OCI-LY1 (cell line): ENCODE data around the gene ELK3.

ENCODE experiments used
- H2AFZ ChIP-seq: fragments of 200-600 bp; sonication (generic), shearing (Covaris generic); 2 replicates; pipeline ENCODE4 v1.6.0; 2014; ENCODE audit warnings: antibody characterized with exemption, mild to moderate bottlenecking, low read length
- H3F3A ChIP-seq: fragments of 200-600 bp; sonication (generic), shearing (Covaris generic); 2 replicates; pipeline ENCODE4 v1.6.0; 2014; ENCODE audit warnings: mild to moderate bottlenecking, antibody characterized with exemption, low read length, moderate library complexity; ENCODE audit not compliant: insufficient read depth
- H3K27ac ChIP-seq: fragments of 200-600 bp; sonication (generic); 2 replicates; pipeline ENCODE4 v1.5.1; 2014; ENCODE audit warnings: low read length, mixed run types, mild to moderate bottlenecking, low read depth; ENCODE audit not compliant: poor library complexity, severe bottlenecking
- H3K27me3 ChIP-seq: fragments of 200-600 bp; sonication (generic); 2 replicates; pipeline ENCODE4 v1.6.0; 2014; ENCODE audit warnings: antibody characterized with exemption, mild to moderate bottlenecking, low read length, moderate library complexity; ENCODE audit not compliant: insufficient read depth
- H3K36me3 ChIP-seq: fragments of 200-600 bp; sonication (generic); 2 replicates; pipeline ENCODE4 v1.6.1; 2014; ENCODE audit warnings: mild to moderate bottlenecking, antibody characterized with exemption, low read length, moderate library complexity, mixed read lengths; ENCODE audit not compliant: insufficient read depth
- H3K4me1 ChIP-seq: fragments of 200-600 bp; sonication (generic); 2 replicates; pipeline ENCODE4 v1.5.1; 2014; ENCODE audit warnings: mild to moderate bottlenecking, low read length, moderate library complexity; ENCODE audit not compliant: insufficient read depth, severe bottlenecking
- H3K4me2 ChIP-seq: fragments of 200-600 bp; sonication (generic), shearing (Covaris generic); 2 replicates; pipeline ENCODE4 v1.6.1; 2014; ENCODE audit warnings: low read length
- H3K4me3 ChIP-seq: fragments of 200-600 bp; sonication (generic); 2 replicates; pipeline ENCODE4 v1.5.1; 2014; ENCODE audit warnings: low read length, low read depth, mild to moderate bottlenecking, mixed read lengths; ENCODE audit not compliant: poor library complexity, severe bottlenecking
- H3K79me2 ChIP-seq: fragments of 200-600 bp; shearing (Covaris generic); 2 replicates; pipeline ENCODE4 v1.6.1; 2016; ENCODE audit warnings: mixed run types, low read length, mixed read lengths; ENCODE audit not compliant: insufficient read depth
- H3K9ac ChIP-seq: fragments of 200-600 bp; sonication (generic), shearing (Covaris generic); 2 replicates; pipeline ENCODE4 v1.6.1; 2014; ENCODE audit warnings: mild to moderate bottlenecking, low read length, mixed read lengths
- H3K9me2 ChIP-seq: fragments of 200-600 bp; sonication (generic), shearing (Covaris generic); 2 replicates; pipeline ENCODE4 v1.6.1; 2014; ENCODE audit warnings: low read depth, mild to moderate bottlenecking, low read length, mixed read lengths
- H3K9me3 ChIP-seq: fragments of 200-600 bp; shearing (Covaris generic); 2 replicates; pipeline ENCODE4 v1.6.1; 2014; ENCODE audit warnings: low read length, mixed read lengths
- H4K20me1 ChIP-seq: fragments of 200-600 bp; sonication (generic), shearing (Covaris generic); 2 replicates; pipeline ENCODE4 v1.6.0; 2016; ENCODE audit warnings: mild to moderate bottlenecking, low read length; ENCODE audit not compliant: insufficient read depth
- CTCF ChIP-seq: fragments of 200-600 bp; sonication (generic), shearing (Covaris generic); IDR thresholded peaks from 2 replicates; pipeline ENCODE4 v1.5.1; 2017; ENCODE audit warnings: mild to moderate bottlenecking, antibody characterized with exemption, low read length, moderate library complexity, mixed read lengths
- EZH2 ChIP-seq: fragments of 200-600 bp; sonication (generic), shearing (Covaris generic); IDR thresholded peaks from 2 replicates; pipeline ENCODE4 v1.8.0; 2017; ENCODE audit warnings: borderline replicate concordance, mixed run types, mild to moderate bottlenecking, antibody characterized with exemption, low read length, moderate library complexity, mixed read lengths

The ELK3 gene

GRCh38 chr12:96211988-96212387 lies 17.8 kb downstream of the ELK3 start:
- no peaks in the 10 kb centered on the region for H3K27me3 ChIP-seq
- H3K4me2 ChIP-seq: no peak overlapping the region
- H3K79me2 ChIP-seq: no peaks in the 10 kb centered on the region
- H3K9me3 ChIP-seq: no peaks in the 10 kb centered on the region
- H3K9me2 ChIP-seq: no peaks in the 10 kb centered on the region
- H4K20me1 ChIP-seq: no peaks in the 10 kb centered on the region
- H3K9ac ChIP-seq: no peak overlapping the region
- no peaks in the 10 kb centered on the region for H3K36me3 ChIP-seq
- peaks cover 10% of the 10 kb centered on the region for H3K4me1 ChIP-seq
- no peaks in the 10 kb centered on the region for H3F3A ChIP-seq
- H3K4me3 ChIP-seq: no peak overlapping the region
- no peak overlapping the region for H3K27ac ChIP-seq
- no peak overlapping the region for H2AFZ ChIP-seq
- TF ChIP-seq CTCF (no peak), EZH2 (no peak)

- H3K4me3 ChIP-seq: no peak overlapping the region
- H3K27ac ChIP-seq: no peak overlapping the region
- H3K9ac ChIP-seq: no peak overlapping the region
- no peaks in the 10 kb centered on the region for H3K36me3 ChIP-seq
- peaks cover 10% of the 10 kb centered on the region for H3K4me1 ChIP-seq
- no peaks in the 10 kb centered on the region for H3F3A ChIP-seq
- no peaks in the 10 kb centered on the region for H3K27me3 ChIP-seq
- H3K79me2 ChIP-seq: no peaks in the 10 kb centered on the region
- no peaks in the 10 kb centered on the region for H3K9me2 ChIP-seq
- no peak overlapping the region for H2AFZ ChIP-seq
- TF ChIP-seq CTCF (no peak), EZH2 (no peak)
- H4K20me1 ChIP-seq: no peaks in the 10 kb centered on the region
- no peaks in the 10 kb centered on the region for H3K9me3 ChIP-seq
- H3K4me2 ChIP-seq: no peak overlapping the region
Measured at GRCh38 chr12:96212456-96213375, 18.5 kb downstream of the ELK3 start.

- H2AFZ ChIP-seq: no peak overlapping the region
- no peaks in the 10 kb centered on the region for H3F3A ChIP-seq
- peaks cover 9% of the 10 kb centered on the region for H3K4me1 ChIP-seq
- H4K20me1 ChIP-seq: no peaks in the 10 kb centered on the region
- H3K36me3 ChIP-seq: no peaks in the 10 kb centered on the region
- H3K27me3 ChIP-seq: no peaks in the 10 kb centered on the region
- no peaks in the 10 kb centered on the region for H3K79me2 ChIP-seq
- TF ChIP-seq EZH2 (no peak), CTCF (no peak)
- no peak overlapping the region for H3K27ac ChIP-seq
- H3K9me3 ChIP-seq: no peaks in the 10 kb centered on the region
- H3K4me3 ChIP-seq: no peak overlapping the region
- no peaks in the 10 kb centered on the region for H3K9me2 ChIP-seq
- H3K9ac ChIP-seq: no peak overlapping the region
- H3K4me2 ChIP-seq: no peak overlapping the region
Measured at GRCh38 chr12:96213869-96214268, 19.7 kb downstream of the ELK3 start.
